ENCODE measurements around the gene KDM4B.
"Not testable (repeated sequence)": the region's sequence is repeated elsewhere in the genome, so short reads cannot be mapped to it uniquely, and the experiment has no call there.

KDM4B gene

DNA sequence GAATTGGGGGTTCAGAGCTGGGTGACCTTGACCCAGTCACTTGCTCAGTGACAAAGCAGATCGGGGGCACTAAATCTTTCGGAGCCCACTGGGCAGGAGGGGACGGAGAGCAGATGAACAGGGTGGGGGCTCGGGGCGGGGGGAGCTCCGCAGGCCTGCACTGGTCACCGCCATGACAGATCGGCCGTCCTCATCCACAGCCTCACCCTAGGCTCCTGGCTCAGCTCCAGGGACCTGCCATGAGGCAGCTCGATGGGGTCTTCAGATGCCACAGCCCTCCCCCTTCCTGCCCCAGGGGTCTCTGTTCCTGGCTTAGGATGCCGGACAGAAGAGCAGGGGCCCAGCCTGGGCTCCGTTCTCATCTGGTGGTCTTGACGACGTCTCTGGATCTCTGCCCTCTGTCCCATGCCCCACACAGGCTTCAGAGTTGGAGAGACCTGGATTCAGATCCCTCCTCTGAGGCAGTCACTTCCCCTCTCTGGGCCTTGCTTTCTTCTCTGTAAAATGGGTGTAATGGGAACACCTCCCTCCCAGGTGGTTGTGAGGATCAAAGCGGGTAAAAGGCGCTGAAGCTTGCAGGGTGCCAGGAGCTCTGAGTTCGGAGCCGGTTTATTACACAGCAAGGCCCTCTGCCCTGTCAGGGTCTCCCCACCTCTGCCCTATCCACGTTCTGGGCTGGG is 3.0 kb downstream of the KDM4B start:
- Histone ChIP-seq H3K36me3 (ENCODE audit: insufficient read depth, low read length) (peaks cover 9% of the 10 kb centered on the region), H3K79me2 (ENCODE audit: insufficient read depth, low read length) (peaks cover 79% of the 10 kb centered on the region), H3K9me3 (ENCODE audit: insufficient read depth, low read length, severe bottlenecking) (no peaks in the 10 kb centered on the region), H3K9ac (ENCODE audit: low read depth, low read length) (peak overlapping the region; percentile 68), H4K20me1 (ENCODE audit: insufficient read depth, low read length) (peaks cover 54% of the 10 kb centered on the region), H3K4me2 (ENCODE audit: insufficient read depth, low read length) (peak overlapping the region; percentile 85), H3K4me3 (ENCODE audit: low read depth in 1 of 2, low read length in 2 of 2) (peak overlapping the region in 1 of 2 experiments; percentile 83; a peak in 1 of 4 replicates), H3K27me3 (ENCODE audit: insufficient read depth, low read length, poor library complexity) (no peaks in the 10 kb centered on the region), H3K27ac (ENCODE audit: low read length) (0 out of 2 replicates have a peak overlapping the region, but pooled peaks have one; percentile 19), H3K4me1 (ENCODE audit: insufficient read depth, low read length) (peaks cover 40% of the 10 kb centered on the region), H2AFZ (ENCODE audit: low read depth, low read length) (no peak overlapping the region)
- TF ChIP-seq, protein P1, sequence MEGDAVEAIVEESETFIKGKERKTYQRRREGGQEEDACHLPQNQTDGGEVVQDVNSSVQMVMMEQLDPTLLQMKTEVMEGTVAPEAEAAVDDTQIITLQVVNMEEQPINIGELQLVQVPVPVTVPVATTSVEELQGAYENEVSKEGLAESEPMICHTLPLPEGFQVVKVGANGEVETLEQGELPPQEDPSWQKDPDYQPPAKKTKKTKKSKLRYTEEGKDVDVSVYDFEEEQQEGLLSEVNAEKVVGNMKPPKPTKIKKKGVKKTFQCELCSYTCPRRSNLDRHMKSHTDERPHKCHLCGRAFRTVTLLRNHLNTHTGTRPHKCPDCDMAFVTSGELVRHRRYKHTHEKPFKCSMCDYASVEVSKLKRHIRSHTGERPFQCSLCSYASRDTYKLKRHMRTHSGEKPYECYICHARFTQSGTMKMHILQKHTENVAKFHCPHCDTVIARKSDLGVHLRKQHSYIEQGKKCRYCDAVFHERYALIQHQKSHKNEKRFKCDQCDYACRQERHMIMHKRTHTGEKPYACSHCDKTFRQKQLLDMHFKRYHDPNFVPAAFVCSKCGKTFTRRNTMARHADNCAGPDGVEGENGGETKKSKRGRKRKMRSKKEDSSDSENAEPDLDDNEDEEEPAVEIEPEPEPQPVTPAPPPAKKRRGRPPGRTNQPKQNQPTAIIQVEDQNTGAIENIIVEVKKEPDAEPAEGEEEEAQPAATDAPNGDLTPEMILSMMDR (IDR thresholded peaks at IDR 0.05; ENCODE audit: borderline replicate concordance, extremely low read depth, low read length, poor library complexity, severe bottlenecking) = no peak
- TF ChIP-seq EZH2 (IDR thresholded peaks at IDR 0.05; ENCODE audit: borderline replicate concordance, low read depth, low read length, severe bottlenecking) = no peak
- no peak for DNase-seq
- no peak for ATAC-seq (ENCODE audit: insufficient read depth, low read depth)

DNA sequence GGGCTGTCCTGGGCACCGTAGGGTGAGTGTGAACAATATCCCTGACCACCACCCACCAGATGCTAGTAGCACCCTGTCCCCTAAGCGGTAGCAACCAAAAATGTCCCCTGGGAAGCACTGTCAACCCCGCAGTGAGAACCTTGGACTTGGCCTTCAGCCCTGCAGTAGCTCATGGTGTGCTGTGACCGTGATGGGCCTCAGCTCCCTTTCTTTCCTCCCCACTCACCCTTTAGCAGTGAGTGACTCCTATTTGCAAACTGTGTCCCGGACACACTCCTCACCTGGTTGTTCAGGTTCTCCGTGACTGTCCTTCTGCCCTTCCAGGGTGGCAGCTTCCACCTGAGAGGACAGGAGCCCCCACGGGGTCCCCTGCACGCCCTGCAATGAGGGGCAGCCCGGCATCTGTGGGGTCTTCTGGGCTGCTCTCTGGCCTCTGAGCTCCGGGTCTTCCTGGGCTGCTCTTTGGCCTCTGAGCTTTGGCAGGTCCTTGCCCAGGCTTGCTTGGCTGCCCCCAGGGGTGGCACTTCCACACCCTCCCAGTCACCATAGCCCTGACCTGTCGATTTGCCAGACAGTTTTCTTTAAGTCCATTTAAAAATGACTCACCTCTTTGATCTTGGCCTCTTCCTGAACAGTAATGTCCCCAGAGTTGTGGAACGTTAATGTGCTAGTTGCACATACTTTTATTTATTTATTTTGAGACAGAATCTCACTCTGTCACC is 3.8 kb downstream of the KDM4B start:
- no peak for DNase-seq

DNA sequence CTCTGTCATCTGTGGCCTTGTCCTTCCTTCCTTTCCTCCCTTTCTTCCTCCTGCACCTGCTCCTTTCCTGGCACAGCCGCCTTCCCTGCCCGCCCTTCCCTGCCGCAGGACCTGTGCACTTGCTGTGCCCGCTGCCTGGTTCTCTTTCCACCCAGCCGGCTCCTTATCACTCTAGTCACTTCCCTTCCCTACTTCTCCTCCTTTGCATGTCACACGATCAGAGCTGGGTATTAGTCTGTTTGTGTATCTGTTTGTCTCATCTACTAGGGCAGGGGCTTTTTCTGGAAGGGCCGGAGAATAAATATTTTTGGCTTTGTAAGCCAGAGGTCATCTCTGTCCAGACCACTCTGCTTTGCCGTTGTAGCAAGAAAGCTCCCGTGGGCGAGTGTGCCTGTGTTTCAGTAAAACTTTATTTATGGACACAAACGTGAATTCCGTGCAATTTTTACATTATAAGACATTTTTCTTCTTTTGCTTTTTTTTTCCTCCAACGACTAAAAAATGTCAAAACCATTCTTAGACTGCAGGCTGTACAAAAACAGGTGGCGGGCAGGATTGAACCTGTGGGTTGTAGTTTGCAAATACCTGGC is 6.1 kb downstream of the KDM4B start:
- no peak for TF ChIP-seq EZH2 (IDR thresholded peaks at IDR 0.05; ENCODE audit: borderline replicate concordance, low read depth, low read length, severe bottlenecking)
- TF ChIP-seq, protein P1 (IDR thresholded peaks at IDR 0.05; ENCODE audit: borderline replicate concordance, extremely low read depth, low read length, poor library complexity, severe bottlenecking) = no peak
- no peak for ATAC-seq (ENCODE audit: insufficient read depth, low read depth)
- H3K9me3 ChIP-seq (ENCODE audit: insufficient read depth, low read length, severe bottlenecking) = no peaks in the 10 kb centered on the region
- H2AFZ ChIP-seq (ENCODE audit: low read depth, low read length) = no peak overlapping the region
- H3K27ac ChIP-seq (ENCODE audit: low read length) = no peak overlapping the region
- no peak overlapping the region for H3K9ac ChIP-seq (ENCODE audit: low read depth, low read length)
- peaks cover 97% of the 10 kb centered on the region for H3K79me2 ChIP-seq (ENCODE audit: insufficient read depth, low read length)
- no peak overlapping the region for H3K4me2 ChIP-seq (ENCODE audit: insufficient read depth, low read length)
- H3K36me3 ChIP-seq (ENCODE audit: insufficient read depth, low read length) = peaks cover 20% of the 10 kb centered on the region
- H3K27me3 ChIP-seq (ENCODE audit: insufficient read depth, low read length, poor library complexity) = no peaks in the 10 kb centered on the region
- H3K4me3 ChIP-seq (ENCODE audit: low read depth in 1 of 2, low read length in 2 of 2) = no peak overlapping the region
- DNase-seq = no peak
- H4K20me1 ChIP-seq (ENCODE audit: insufficient read depth, low read length) = peaks cover 73% of the 10 kb centered on the region
- H3K4me1 ChIP-seq (ENCODE audit: insufficient read depth, low read length) = peaks cover 31% of the 10 kb centered on the region

More for the DNA sequence above, 3.8 kb downstream of the KDM4B start:
- Histone ChIP-seq H3K36me3 (ENCODE audit: insufficient read depth, low read length) (peaks cover 16% of the 10 kb centered on the region), H3K4me3 (ENCODE audit: low read depth in 1 of 2, low read length in 2 of 2) (no peak overlapping the region), H4K20me1 (ENCODE audit: insufficient read depth, low read length) (peaks cover 62% of the 10 kb centered on the region), H3K27me3 (ENCODE audit: insufficient read depth, low read length, poor library complexity) (no peaks in the 10 kb centered on the region), H3K27ac (ENCODE audit: low read length) (0 out of 2 replicates have a peak overlapping the region, but pooled peaks have one; percentile 40), H2AFZ (ENCODE audit: low read depth, low read length) (no peak overlapping the region), H3K79me2 (ENCODE audit: insufficient read depth, low read length) (peaks cover 87% of the 10 kb centered on the region), H3K4me2 (ENCODE audit: insufficient read depth, low read length) (0 out of 2 replicates have a peak overlapping the region, but pooled peaks have one; percentile 38), H3K9ac (ENCODE audit: low read depth, low read length) (peak overlapping the region; percentile 11; the same call in 1 of the 2 replicates), H3K4me1 (ENCODE audit: insufficient read depth, low read length) (peaks cover 40% of the 10 kb centered on the region), H3K9me3 (ENCODE audit: insufficient read depth, low read length, severe bottlenecking) (no peaks in the 10 kb centered on the region)
- no peak for ATAC-seq (ENCODE audit: insufficient read depth, low read depth)
- TF ChIP-seq, protein P1 (IDR thresholded peaks at IDR 0.05; ENCODE audit: borderline replicate concordance, extremely low read depth, low read length, poor library complexity, severe bottlenecking) = no peak
- TF ChIP-seq EZH2 (IDR thresholded peaks at IDR 0.05; ENCODE audit: borderline replicate concordance, low read depth, low read length, severe bottlenecking) = no peak

DNA sequence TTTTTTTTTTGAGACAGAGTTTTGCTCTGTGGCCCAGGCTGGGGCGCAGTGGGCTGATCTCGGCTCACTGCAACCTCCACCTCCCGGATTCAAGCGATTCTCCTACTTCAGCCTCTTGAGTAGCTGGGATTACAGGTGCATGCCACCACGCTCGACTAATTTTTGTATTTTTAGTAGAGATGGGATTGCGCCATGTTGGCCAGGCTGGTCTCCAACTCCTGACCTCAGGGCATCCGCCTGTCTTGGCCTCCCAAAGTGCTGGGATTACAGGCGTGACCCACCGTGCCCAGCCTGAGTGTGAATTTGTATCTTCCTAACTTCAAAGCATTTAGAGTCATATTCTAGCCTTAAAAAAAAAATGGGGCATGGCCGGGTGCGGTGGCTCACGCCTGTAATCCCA is 6.7 kb downstream of the KDM4B start:
- peaks cover 95% of the 10 kb centered on the region for H3K79me2 ChIP-seq (ENCODE audit: insufficient read depth, low read length)
- not testable (repeated sequence) for H2AFZ ChIP-seq (ENCODE audit: low read depth, low read length); H3K27ac ChIP-seq (ENCODE audit: low read length); H3K9me3 ChIP-seq (ENCODE audit: insufficient read depth, low read length, severe bottlenecking); H3K4me2 ChIP-seq (ENCODE audit: insufficient read depth, low read length); ATAC-seq (ENCODE audit: insufficient read depth, low read depth); H3K27me3 ChIP-seq (ENCODE audit: insufficient read depth, low read length, poor library complexity); DNase-seq; H3K9ac ChIP-seq (ENCODE audit: low read depth, low read length); H3K4me3 ChIP-seq (ENCODE audit: low read depth in 1 of 2, low read length in 2 of 2)
- H3K36me3 ChIP-seq (ENCODE audit: insufficient read depth, low read length) = peaks cover 20% of the 10 kb centered on the region
- H4K20me1 ChIP-seq (ENCODE audit: insufficient read depth, low read length) = peaks cover 67% of the 10 kb centered on the region
- peaks cover 24% of the 10 kb centered on the region for H3K4me1 ChIP-seq (ENCODE audit: insufficient read depth, low read length)

Data from DND-41 (cell line).